GM12891 (cell line): ENCODE results near the gene ARHGEF12.

ENCODE experiments used
- POLR2A ChIP-seq: IDR thresholded peaks from 2 replicates; pipeline ENCODE4 v1.6.1; 2011; ENCODE audit warnings: low read depth, low read length, control low read depth
- POLR2AphosphoS5 ChIP-seq: IDR thresholded peaks from 2 replicates; pipeline ENCODE4 v1.6.1; 2011; ENCODE audit warnings: low read depth, low read length, control low read depth

DNA sequence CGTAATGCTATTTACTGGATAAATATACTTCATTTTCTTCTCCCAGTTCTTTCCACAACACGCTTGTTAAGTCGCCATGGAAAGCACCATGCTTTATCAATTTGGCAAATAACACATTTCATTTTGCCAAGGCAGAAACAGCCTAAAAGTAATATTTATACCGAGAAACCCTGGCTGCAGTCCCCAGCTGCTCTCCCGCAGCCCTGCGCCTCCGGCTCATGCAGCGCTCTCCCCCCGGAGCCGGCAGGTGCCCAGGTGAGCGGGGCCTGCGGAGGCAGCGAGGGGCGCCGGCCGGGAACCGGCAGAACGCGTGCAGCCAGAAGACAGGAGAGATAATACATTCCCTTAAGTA, 681 bp upstream of the ARHGEF12 start:
- TF ChIP-seq POLR2A = no peak
- TF ChIP-seq POLR2AphosphoS5 = no peak
